Measurements from ENCODE around the gene PDLIM3. TPM values are rescaled to one million over a fixed set of nuclear protein-coding genes. Genes with fewer than 3 reads are reported as not detected.
"Not testable (repeated sequence)": the region's sequence is repeated elsewhere in the genome, so short reads cannot be mapped to it uniquely, and the experiment has no call there.

PDLIM3 gene
- total RNA-seq, 6 donors from 2014 or later, result 15.9 to 183 (median 42.2) TPM

GRCh38 chr4:185532795-185533324 is 2.4 kb downstream of the PDLIM3 start:
- H3K27me3 ChIP-seq, result no peaks in the 10 kb centered on the region
- WGBS, 2 donors, result 77 to 87% methylated on average over 6 of the region's 6 CpGs
- H3K9me3 ChIP-seq, result no peaks in the 10 kb centered on the region
- no peak for DNase-seq
- H3K4me3 ChIP-seq, result no peak overlapping the region
- no peaks in the 10 kb centered on the region for H3K36me3 ChIP-seq
- H3K27ac ChIP-seq, result no peak overlapping the region
- no peak for ATAC-seq (ENCODE audit: low FRiP score in 2 of 2)
- peaks cover 0 to 13% (median 3%) of the 10 kb centered on the region in 4 donors for H3K4me1 ChIP-seq
- TF ChIP-seq POLR2A (IDR thresholded peaks at IDR 0.05), result no peak
- TF ChIP-seq EP300 (IDR thresholded peaks at IDR 0.05), result no peak
- TF ChIP-seq POLR2AphosphoS5 (IDR thresholded peaks at IDR 0.05), result no peak
- TF ChIP-seq CTCF (IDR thresholded peaks at IDR 0.05), result no peak

GRCh38 chr4:185532293-185532692 is 3.0 kb downstream of the PDLIM3 start:
- WGBS, 2 donors, result 77 to 78% methylated on average over 7 of the region's 7 CpGs
- Histone ChIP-seq H3K27me3 (no peaks in the 10 kb centered on the region), H3K9me3 (no peaks in the 10 kb centered on the region), H3K27ac (no peak overlapping the region), H3K36me3 (no peaks in the 10 kb centered on the region), H3K4me1 (peaks cover 0 to 13% (median 3%) of the 10 kb centered on the region in 4 donors), H3K4me3 (no peak overlapping the region)
- no peak for TF ChIP-seq CTCF (IDR thresholded peaks at IDR 0.05)
- no peak for TF ChIP-seq POLR2AphosphoS5 (IDR thresholded peaks at IDR 0.05)
- TF ChIP-seq EP300 (IDR thresholded peaks at IDR 0.05), result no peak
- no peak for TF ChIP-seq POLR2A (IDR thresholded peaks at IDR 0.05)
- ATAC-seq (ENCODE audit: low FRiP score in 2 of 2), result no peak
- no peak for DNase-seq

- H3K27ac ChIP-seq; H3K9me3 ChIP-seq; H3K4me3 ChIP-seq; DNase-seq; ATAC-seq (ENCODE audit: low FRiP score in 2 of 2); H3K27me3 ChIP-seq; H3K36me3 ChIP-seq: not testable (repeated sequence)
- 92 to 94% methylated on average over 11 of the region's 11 CpGs for WGBS, 2 donors
- peaks cover 0 to 13% (median 3%) of the 10 kb centered on the region in 4 donors for H3K4me1 ChIP-seq
Measured at GRCh38 chr4:185531654-185532053, 3.7 kb downstream of the PDLIM3 start.

GRCh38 chr4:185529413-185529812 is 5.9 kb downstream of the PDLIM3 start:
- 79% methylated on average over 8 of the region's 8 CpGs for WGBS, 2 donors
- TF ChIP-seq CTCF (IDR thresholded peaks at IDR 0.05) (no peak), POLR2AphosphoS5 (IDR thresholded peaks at IDR 0.05) (no peak), EP300 (IDR thresholded peaks at IDR 0.05) (no peak), POLR2A (IDR thresholded peaks at IDR 0.05) (no peak)

GRCh38 chr4:185524888-185525863 is 10.1 kb downstream of the PDLIM3 start:
- no peaks in the 10 kb centered on the region for H3K27me3 ChIP-seq
- H3K4me3 ChIP-seq, result no peak overlapping the region
- ATAC-seq (ENCODE audit: low FRiP score in 2 of 2), result no peak
- peaks cover 0 to 6% (median 0%) of the 10 kb centered on the region in 4 donors for H3K9me3 ChIP-seq
- no peak for TF ChIP-seq CTCF (IDR thresholded peaks at IDR 0.05)
- no peak for TF ChIP-seq EP300 (IDR thresholded peaks at IDR 0.05)
- no peak for TF ChIP-seq POLR2A (IDR thresholded peaks at IDR 0.05)
- no peak for TF ChIP-seq POLR2AphosphoS5 (IDR thresholded peaks at IDR 0.05)
- H3K36me3 ChIP-seq, result peaks cover 0 to 3% (median 0%) of the 10 kb centered on the region in 4 donors
- no peaks in the 10 kb centered on the region for H3K4me1 ChIP-seq
- WGBS, 2 donors, result 89 to 91% methylated on average over 2 to 5 of the region's 5 CpGs
- DNase-seq, result no peak
- H3K27ac ChIP-seq, result no peak overlapping the region

More at GRCh38 chr4:185529413-185529812, 5.9 kb downstream of the PDLIM3 start:
- no peak overlapping the region for H3K27ac ChIP-seq
- H3K9me3 ChIP-seq, result peaks cover 0 to 6% (median 0%) of the 10 kb centered on the region in 4 donors
- DNase-seq (no peak), ATAC-seq (ENCODE audit: low FRiP score in 2 of 2) (no peak)
- no peaks in the 10 kb centered on the region for H3K36me3 ChIP-seq
- no peak overlapping the region for H3K4me3 ChIP-seq
- H3K27me3 ChIP-seq, result no peaks in the 10 kb centered on the region
- no peaks in the 10 kb centered on the region for H3K4me1 ChIP-seq
